ENCODE data around the gene PDE11A.

GRCh38 chr2:177753682-177754491, 318.7 kb downstream of the PDE11A start:
- TF ChIP-seq CTCF (IDR thresholded peaks at IDR 0.05; ENCODE audit: low read depth, low read length) (no peak), EZH2phosphoT487 (IDR thresholded peaks at IDR 0.05; ENCODE audit: low read depth) (no peak)
